ENCODE data around the gene GRIK3. TPM values are rescaled to one million over a fixed set of nuclear protein-coding genes. Genes with fewer than 3 reads are reported as not detected.

GRIK3 gene
- polyA plus RNA-seq, 1 donor (not counting 4 experiments of a cell fraction or from before 2014, with no cell fraction given) = not detected

GRCh38 chr1:36908096-36908495, 126.2 kb downstream of the GRIK3 start:
- Histone ChIP-seq H3K36me3 (ENCODE audit: control insufficient read depth in 2 of 2, extremely low read depth in 1 of 2, insufficient read depth in 2 of 2, low read length in 2 of 2) (no peaks in the 10 kb centered on the region), H3K4me3 (ENCODE audit: control insufficient read depth in 2 of 3, extremely low read depth in 1 of 3, insufficient read depth in 2 of 3, low read depth in 1 of 3, low read length in 3 of 3) (no peak overlapping the region), H3K27ac (ENCODE audit: control insufficient read depth, insufficient read depth, low read length) (no peak overlapping the region), H3K9ac (ENCODE audit: control insufficient read depth, extremely low read depth, insufficient read depth, low read length) (no peak overlapping the region), H3K27me3 (ENCODE audit: control insufficient read depth, extremely low read depth, insufficient read depth, low read length) (no peaks in the 10 kb centered on the region), H4K20me1 (ENCODE audit: control insufficient read depth, extremely low read depth, insufficient read depth, low read length) (no peaks in the 10 kb centered on the region), H3K9me1 (ENCODE audit: control insufficient read depth, extremely low read depth, insufficient read depth, low read length) (no peaks in the 10 kb centered on the region), H3K79me2 (ENCODE audit: control insufficient read depth, insufficient read depth, low read length) (no peaks in the 10 kb centered on the region), H3K9me3 (ENCODE audit: control insufficient read depth, low read depth, low read length) (no peaks in the 10 kb centered on the region), H3K4me1 (ENCODE audit: control insufficient read depth, extremely low read depth, insufficient read depth, low read length) (no peaks in the 10 kb centered on the region), H3K4me2 (ENCODE audit: control insufficient read depth, extremely low read depth, insufficient read depth, low read depth, low read length) (no peak overlapping the region), H2AFZ (ENCODE audit: control insufficient read depth, low read length) (no peak overlapping the region)
- no peak for FAIRE-seq
- dilution Hi-C loops (cut with MboI; ENCODE audit: extremely low pct_ligation_motif_present, low sequenced_read_pairs) = no loop called here
- TF ChIP-seq EZH2 (IDR thresholded peaks at IDR 0.05; ENCODE audit: low read length) (no peak), CTCF (optimal IDR thresholded peaks at IDR 0.05 in 1 of 3, IDR thresholded peaks at IDR 0.05 in 1 of 3, conservative IDR thresholded peaks at IDR 0.05 in 1 of 3; ENCODE audit: extremely low read depth in 1 of 3, insufficient read depth in 2 of 3, low read length in 3 of 3) (no peak)
- no peak for DNase-seq (ENCODE audit: low read depth, low spot score)

GRCh38 chr1:36906555-36906954, 127.8 kb downstream of the GRIK3 start:
- H3K4me1 ChIP-seq (ENCODE audit: control insufficient read depth, extremely low read depth, insufficient read depth, low read length) = no peaks in the 10 kb centered on the region
- H3K9me1 ChIP-seq (ENCODE audit: control insufficient read depth, extremely low read depth, insufficient read depth, low read length) = no peaks in the 10 kb centered on the region
- H3K27ac ChIP-seq (ENCODE audit: control insufficient read depth, insufficient read depth, low read length) = no peak overlapping the region
- no peak overlapping the region for H2AFZ ChIP-seq (ENCODE audit: control insufficient read depth, low read length)
- no peaks in the 10 kb centered on the region for H3K27me3 ChIP-seq (ENCODE audit: control insufficient read depth, extremely low read depth, insufficient read depth, low read length)
- no peak overlapping the region for H3K4me3 ChIP-seq (ENCODE audit: control insufficient read depth in 2 of 3, extremely low read depth in 1 of 3, insufficient read depth in 2 of 3, low read depth in 1 of 3, low read length in 3 of 3)
- no peak overlapping the region for H3K4me2 ChIP-seq (ENCODE audit: control insufficient read depth, extremely low read depth, insufficient read depth, low read depth, low read length)
- H4K20me1 ChIP-seq (ENCODE audit: control insufficient read depth, extremely low read depth, insufficient read depth, low read length) = no peaks in the 10 kb centered on the region
- no peak overlapping the region for H3K9ac ChIP-seq (ENCODE audit: control insufficient read depth, extremely low read depth, insufficient read depth, low read length)
- dilution Hi-C loops (cut with MboI; ENCODE audit: extremely low pct_ligation_motif_present, low sequenced_read_pairs) = no loop called here
- no peaks in the 10 kb centered on the region for H3K9me3 ChIP-seq (ENCODE audit: control insufficient read depth, low read depth, low read length)
- FAIRE-seq = no peak
- H3K79me2 ChIP-seq (ENCODE audit: control insufficient read depth, insufficient read depth, low read length) = no peaks in the 10 kb centered on the region
- TF ChIP-seq EZH2 (IDR thresholded peaks at IDR 0.05; ENCODE audit: low read length) (no peak), CTCF (optimal IDR thresholded peaks at IDR 0.05 in 1 of 3, IDR thresholded peaks at IDR 0.05 in 1 of 3, conservative IDR thresholded peaks at IDR 0.05 in 1 of 3; ENCODE audit: extremely low read depth in 1 of 3, insufficient read depth in 2 of 3, low read length in 3 of 3) (no peak)
- no peak for DNase-seq (ENCODE audit: low read depth, low spot score)
- H3K36me3 ChIP-seq (ENCODE audit: control insufficient read depth in 2 of 2, extremely low read depth in 1 of 2, insufficient read depth in 2 of 2, low read length in 2 of 2) = no peaks in the 10 kb centered on the region
